Stomach (tissue), 9 donors: Measurements from ENCODE around the gene GRIP1. TPM values are rescaled to one million over a fixed set of nuclear protein-coding genes. Genes with fewer than 3 reads are reported as not detected.

Source experiments
- DNase-seq, 2 donors: peaks; one replicate each; pipeline versions ENCODE4 v3.0.0 to v3.0.0-alpha.2; 2013 to 2019
- H3K27ac ChIP-seq, 5 donors: fragments of 200-600 bp in 4 of 5; sonication (generic) in 4 of 5; one replicate each; pipeline ENCODE4 v1.5.1; 2013 to 2019; ENCODE audit warnings: mild to moderate bottlenecking in 1 of 5, moderate library complexity in 1 of 5
- H3K27me3 ChIP-seq, 3 donors: fragments of 200-600 bp; sonication (generic); one replicate each; pipeline ENCODE4 v1.5.1; 2017 to 2019; ENCODE audit warnings: mixed run types in 1 of 3
- H3K36me3 ChIP-seq, 4 donors: fragments of 200-600 bp; sonication (generic); 1 replicate in 3 of 4; 2 replicates in 1 of 4; pipeline ENCODE4 v1.5.1; 2016 to 2019
- H3K4me1 ChIP-seq, 4 donors: fragments of 200-600 bp; sonication (generic); one replicate each; pipeline ENCODE4 v1.5.1; 2016 to 2019
- H3K4me3 ChIP-seq, 4 donors: fragments of 200-600 bp; sonication (generic) in 3 of 4; one replicate each; pipeline ENCODE4 v1.5.1; 2016 to 2019; ENCODE audit warnings: mild to moderate bottlenecking in 1 of 4
- H3K9me3 ChIP-seq, 4 donors: fragments of 200-600 bp; sonication (generic); one replicate each; pipeline ENCODE4 v1.5.1; 2016 to 2019
- CTCF ChIP-seq, 7 experiments: fragments of 450-650 bp in 4 of 7; fragments of 200-600 bp in 3 of 7; sonication (generic) in 3 of 7; IDR thresholded peaks; one replicate each; pipeline ENCODE4 v1.5.1; 2016 to 2019; ENCODE audit warnings: antibody characterized with exemption in 7 of 7, control low read depth in 2 of 7, mild to moderate bottlenecking in 1 of 7
- EP300 ChIP-seq: sonication (generic); formaldehyde crosslinking; IDR thresholded peaks from one replicate; pipeline ENCODE4 v1.6.1; 2017; ENCODE audit warnings: antibody characterized with exemption
- POLR2A ChIP-seq, 4 donors: fragments of 450-650 bp; IDR thresholded peaks; one replicate each; pipeline ENCODE4 v1.6.1; 2016; ENCODE audit warnings: antibody characterized with exemption in 4 of 4, control low read depth in 2 of 4, mild to moderate bottlenecking in 1 of 4, moderate library complexity in 1 of 4
- POLR2AphosphoS5 ChIP-seq, 3 donors: sonication (generic); formaldehyde crosslinking; IDR thresholded peaks; one replicate each; pipeline ENCODE4 v1.6.1; 2016; ENCODE audit warnings: antibody characterized with exemption in 3 of 3
- WGBS, 5 donors: extraction: QIAGEN DNeasy Blood & Tissue Kit in 3 of 5; methylation state at CpG; one replicate each; pipeline versions ENCODE4 v1.1.5 to v1.1.7; 2013 to 2018; 5-methylcytosine and 5-hydroxymethylcytosine counted together
- intact Hi-C: fragments of 100-400 bp; cut with DNase I; formaldehyde crosslinking; loops from one replicate; pipeline ENCODE4 v1.15.1; 2023; ENCODE audit warnings: low total_unique reads
- polyA plus RNA-seq, 3 donors: library from polyadenylated mRNA; stranded (reverse); fragments of 200-250 nt; gene quantifications; one replicate each; pipeline ENCODE4 v1.2.3, GENCODE V29; 2013
- total RNA-seq, 5 donors: library from RNA; depleted of rRNA; stranded (reverse); fragments of >200 nt; gene quantifications; one replicate each; pipeline versions ENCODE4 v1.1.0 to v1.2.3, GENCODE V29; 2014 to 2016
- donor health status: healthy with polysubstance abuse.
- donor health status: Bipolar disorder and iron deficiency.
- donor health status: healthy.

Gene GRIP1
- total and polyA plus RNA-seq, 8 donors, result 0.31 to 8.8 (median 4.4) TPM; not detected in 1

- Histone ChIP-seq H3K27me3 (no peaks in the 10 kb centered on the region), H3K9me3 (no peaks in the 10 kb centered on the region), H3K36me3 (no peaks in the 10 kb centered on the region), H3K4me1 (peaks cover 0 to 32% (median 15%) of the 10 kb centered on the region in 4 donors), H3K27ac (peak overlapping the region in 1 of 5 donors; percentile 16), H3K4me3 (no peak overlapping the region)
- no peak for TF ChIP-seq EP300
- no peak for TF ChIP-seq POLR2A (IDR thresholded peaks at IDR 0.05)
- no peak for TF ChIP-seq CTCF (IDR thresholded peaks at IDR 0.05)
- TF ChIP-seq POLR2AphosphoS5 (IDR thresholded peaks at IDR 0.05), result no peak
- intact Hi-C loops, result no loop called here
- 43 to 76% (median 49%) methylated on average over 2 of the region's 2 CpGs for WGBS, 5 donors
- DNase-seq, result no peak
Measured at GRCh38 chr12:66627988-66628317, 50.9 kb downstream of the GRIP1 start.

- Histone ChIP-seq H3K4me3 (no peak overlapping the region), H3K27ac (no peak overlapping the region), H3K4me1 (peaks cover 0 to 32% (median 15%) of the 10 kb centered on the region in 4 donors), H3K9me3 (no peaks in the 10 kb centered on the region), H3K27me3 (no peaks in the 10 kb centered on the region), H3K36me3 (no peaks in the 10 kb centered on the region)
- TF ChIP-seq POLR2A (IDR thresholded peaks at IDR 0.05) (no peak), EP300 (no peak), POLR2AphosphoS5 (IDR thresholded peaks at IDR 0.05) (no peak), CTCF (IDR thresholded peaks at IDR 0.05) (no peak)
- intact Hi-C loops, result no loop called here
- no peak for DNase-seq
- WGBS, 5 donors, result 68 to 75% (median 73%) methylated on average over 4 of the region's 4 CpGs
Measured at GRCh38 chr12:66627270-66627987, 51.4 kb downstream of the GRIP1 start.

- H3K4me3 ChIP-seq, result no peak overlapping the region
- H3K4me1 ChIP-seq, result peaks cover 0 to 30% (median 12%) of the 10 kb centered on the region in 4 donors
- no peaks in the 10 kb centered on the region for H3K9me3 ChIP-seq
- H3K27me3 ChIP-seq, result no peaks in the 10 kb centered on the region
- 81 to 89% (median 83%) methylated on average over 2 of the region's 2 CpGs for WGBS, 5 donors
- H3K27ac ChIP-seq, result no peak overlapping the region
- no peaks in the 10 kb centered on the region for H3K36me3 ChIP-seq
- intact Hi-C loops, result no loop called here
- TF ChIP-seq EP300 (no peak), POLR2A (IDR thresholded peaks at IDR 0.05) (no peak), POLR2AphosphoS5 (IDR thresholded peaks at IDR 0.05) (no peak), CTCF (IDR thresholded peaks at IDR 0.05) (no peak)
- DNase-seq, result no peak
Measured at GRCh38 chr12:66624806-66625205, 54.1 kb downstream of the GRIP1 start.

GRCh38 chr12:66623455-66623854, 55.4 kb downstream of the GRIP1 start:
- Histone ChIP-seq H3K27ac (no peak overlapping the region), H3K4me3 (no peak overlapping the region), H3K4me1 (peaks cover 0 to 16% (median 5%) of the 10 kb centered on the region in 4 donors), H3K9me3 (no peaks in the 10 kb centered on the region), H3K27me3 (no peaks in the 10 kb centered on the region), H3K36me3 (no peaks in the 10 kb centered on the region)
- intact Hi-C loops, result no loop called here
- no peak for TF ChIP-seq POLR2A (IDR thresholded peaks at IDR 0.05)
- no peak for DNase-seq

- Histone ChIP-seq H3K36me3 (no peaks in the 10 kb centered on the region), H3K9me3 (no peaks in the 10 kb centered on the region), H3K4me1 (no peaks in the 10 kb centered on the region), H3K4me3 (no peak overlapping the region), H3K27ac (no peak overlapping the region), H3K27me3 (no peaks in the 10 kb centered on the region)
- DNase-seq, result no peak
- 64 to 80% (median 72%) methylated on average over 2 of the region's 2 CpGs for WGBS, 5 donors
- intact Hi-C loops, result no loop called here
- TF ChIP-seq POLR2AphosphoS5 (IDR thresholded peaks at IDR 0.05) (no peak), EP300 (no peak), CTCF (IDR thresholded peaks at IDR 0.05) (no peak), POLR2A (IDR thresholded peaks at IDR 0.05) (no peak)
Measured at GRCh38 chr12:66620688-66621087, 58.2 kb downstream of the GRIP1 start.
